GF-D8 (cell line): Measurements from ENCODE around the gene TCEAL8.
"Not testable (repeated sequence)": the region's sequence is repeated elsewhere in the genome, so short reads cannot be mapped to it uniquely, and the experiment has no call there.

Source experiments
- DNase-seq: peaks from one replicate; lab custom pipeline; 2025; lab: John Stamatoyannopoulos, UW

TCEAL8 gene, protein sequence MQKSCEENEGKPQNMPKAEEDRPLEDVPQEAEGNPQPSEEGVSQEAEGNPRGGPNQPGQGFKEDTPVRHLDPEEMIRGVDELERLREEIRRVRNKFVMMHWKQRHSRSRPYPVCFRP

GRCh38 chrX:103254921-103255493 lies at the start of gene TCEAL8:
Gene TCEAL8, minus strand, starts transcription at chrX:103255155. Its CDS starts 1,176 bp downstream, at chrX:103253979.
- no peak for DNase-seq

DNA sequence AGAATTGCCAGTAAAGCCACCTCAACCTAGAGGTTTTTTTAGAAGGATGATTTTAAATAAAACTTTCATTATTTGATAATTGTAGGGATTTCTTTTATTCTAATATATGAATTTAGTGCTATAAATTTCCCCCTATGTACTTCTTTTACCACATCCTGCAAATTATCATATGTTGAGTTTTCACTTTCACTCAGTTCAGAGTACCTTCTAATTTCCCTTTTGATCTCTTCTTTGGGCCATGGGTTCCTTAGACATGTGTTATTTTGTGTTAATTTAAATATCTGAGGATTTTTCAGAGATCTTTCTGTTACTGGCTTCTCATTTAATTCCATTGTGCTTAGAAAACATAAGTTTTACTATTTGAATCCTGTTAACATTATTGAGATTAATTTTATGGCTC lies 49.8 kb upstream of the TCEAL8 start:
- DNase-seq, result no peak

GRCh38 chrX:103293118-103293517 lies 38.2 kb upstream of the TCEAL8 start:
- no peak for DNase-seq

- no peak for DNase-seq
Measured at GRCh38 chrX:103279624-103280023, 24.7 kb upstream of the TCEAL8 start.

DNA sequence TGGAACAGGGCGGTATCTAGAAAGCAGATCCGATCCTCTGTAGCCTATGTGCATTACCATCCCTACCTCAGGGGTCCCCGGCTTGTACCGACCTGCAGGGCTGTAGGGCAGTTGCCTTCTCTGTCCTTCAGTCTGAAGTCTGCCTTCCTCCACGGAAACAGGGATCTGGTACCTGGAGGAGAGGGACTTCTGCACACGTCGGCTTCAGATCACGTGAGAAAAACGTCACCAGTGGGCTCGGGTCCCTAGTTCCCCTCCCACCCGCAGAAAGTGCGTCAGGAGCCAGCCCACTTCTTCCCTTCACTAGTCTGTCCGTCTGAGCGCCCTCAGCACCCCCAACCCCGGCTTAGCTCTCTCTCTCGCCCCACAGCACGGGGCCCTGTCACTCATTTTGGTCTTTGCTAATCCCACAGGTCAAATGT lies 21.6 kb upstream of the TCEAL8 start, which contains the start of gene TCEAL5:
TCEAL5 (minus strand) TSS at position 170 of the 422 bp plus-strand sequence. CDS start 2,187 bp downstream, outside the sequence.
- no peak for DNase-seq

- no peak for DNase-seq
Measured at GRCh38 chrX:103275947-103276567, 21.1 kb upstream of the TCEAL8 start.

- no peak for DNase-seq
Measured at GRCh38 chrX:103274284-103274683, 19.3 kb upstream of the TCEAL8 start.

DNA sequence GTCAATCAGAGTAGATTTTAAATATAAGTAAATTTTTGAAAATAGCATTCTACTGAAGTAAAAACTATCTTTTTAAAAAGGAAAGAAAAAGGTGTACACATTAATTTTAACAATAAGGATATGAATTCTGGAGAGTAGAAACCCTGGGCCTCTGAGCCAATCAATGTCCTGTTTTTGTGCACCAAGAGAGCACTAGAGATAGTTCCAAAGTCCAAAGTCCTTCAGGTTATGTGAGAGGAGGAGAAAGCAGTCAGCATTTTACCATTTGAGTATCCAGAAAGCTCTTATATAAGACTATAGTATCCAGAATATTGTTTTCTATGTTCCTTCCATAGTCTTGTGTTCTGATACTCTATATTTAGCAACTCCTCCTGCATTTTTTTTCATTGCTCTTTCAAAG lies 3.3 kb upstream of the TCEAL8 start:
- DNase-seq, result no peak

DNA sequence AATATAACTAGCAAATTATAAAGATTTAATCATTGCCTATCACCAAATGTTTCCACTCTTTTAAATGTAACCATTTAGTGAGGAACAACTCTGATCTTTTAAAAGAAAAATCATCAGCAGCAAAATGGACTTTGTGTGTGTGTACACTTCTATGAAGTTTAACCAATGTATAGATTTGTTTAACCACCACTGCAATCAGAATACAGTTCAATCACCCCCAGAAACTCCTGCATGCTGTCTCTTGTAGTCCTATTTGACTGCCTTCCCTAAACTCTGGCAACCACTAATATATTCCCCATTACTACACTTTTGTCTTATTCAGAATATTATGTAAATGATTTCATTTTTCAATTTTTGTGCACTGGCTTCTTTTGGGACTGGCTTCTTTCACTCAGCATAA lies 1.7 kb upstream of the TCEAL8 start:
- DNase-seq, result no peak

- DNase-seq, result no peak
Measured at GRCh38 chrX:103254171-103254824, 657 bp downstream of the TCEAL8 start.

DNA sequence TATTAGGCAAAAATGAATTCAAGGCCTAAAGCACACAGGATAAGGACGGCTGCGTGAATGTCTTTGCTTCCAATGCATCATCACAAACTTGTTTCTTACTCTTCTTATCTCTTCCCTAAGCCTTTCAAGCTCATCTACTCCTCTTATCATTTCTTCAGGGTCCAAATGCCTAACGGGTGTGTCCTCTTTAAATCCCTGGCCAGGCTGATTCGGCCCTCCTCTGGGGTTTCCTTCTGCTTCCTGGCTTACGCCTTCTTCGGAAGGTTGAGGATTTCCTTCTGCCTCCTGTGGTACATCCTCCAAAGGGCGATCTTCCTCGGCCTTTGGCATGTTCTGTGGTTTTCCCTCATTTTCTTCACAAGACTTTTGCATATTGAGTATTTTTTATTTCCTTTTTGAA lies 1.3 kb downstream of the TCEAL8 start:
- DNase-seq, result no peak

GRCh38 chrX:103250977-103251376 lies 4.0 kb downstream of the TCEAL8 start:
- no peak for DNase-seq

DNA sequence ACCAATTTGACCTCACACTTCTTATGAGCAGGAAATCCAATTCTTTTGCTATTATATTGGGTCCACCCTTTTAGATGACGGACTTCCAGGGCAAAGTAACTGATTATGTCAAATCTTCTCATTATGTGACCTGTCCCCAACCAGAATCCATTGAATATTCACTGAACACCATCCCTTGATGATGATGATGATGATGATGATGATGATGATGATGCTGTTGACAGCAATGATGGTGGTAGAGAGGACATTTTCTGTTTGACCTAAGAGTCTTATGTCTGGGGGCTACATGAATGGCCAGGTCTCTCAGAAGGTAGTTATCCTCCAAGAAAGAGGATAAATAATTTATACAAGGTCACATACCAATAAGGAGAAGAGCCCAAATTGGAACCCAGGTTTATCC lies 5.2 kb downstream of the TCEAL8 start:
- no peak for DNase-seq

DNA sequence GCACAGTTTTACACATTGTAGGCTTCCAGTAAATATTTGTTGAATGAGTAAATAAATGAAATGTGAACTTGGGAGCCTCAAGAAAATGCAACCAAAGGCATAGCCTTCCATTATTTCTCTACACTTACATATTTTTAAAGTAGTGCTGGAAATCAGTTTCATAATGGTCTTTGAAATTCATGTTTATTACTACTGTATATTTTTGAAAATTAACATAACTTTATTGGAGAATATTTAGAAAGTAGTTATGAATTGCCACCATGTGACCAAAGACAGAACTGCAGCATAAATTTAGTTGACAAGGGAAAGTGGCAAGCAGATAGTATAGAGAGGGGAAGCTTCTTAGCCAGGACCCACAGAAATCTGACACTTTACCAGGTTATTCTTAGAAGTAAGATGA lies 6.4 kb downstream of the TCEAL8 start:
- no peak for DNase-seq

GRCh38 chrX:103240155-103240554 lies 14.8 kb downstream of the TCEAL8 start:
- DNase-seq, result no peak

DNA sequence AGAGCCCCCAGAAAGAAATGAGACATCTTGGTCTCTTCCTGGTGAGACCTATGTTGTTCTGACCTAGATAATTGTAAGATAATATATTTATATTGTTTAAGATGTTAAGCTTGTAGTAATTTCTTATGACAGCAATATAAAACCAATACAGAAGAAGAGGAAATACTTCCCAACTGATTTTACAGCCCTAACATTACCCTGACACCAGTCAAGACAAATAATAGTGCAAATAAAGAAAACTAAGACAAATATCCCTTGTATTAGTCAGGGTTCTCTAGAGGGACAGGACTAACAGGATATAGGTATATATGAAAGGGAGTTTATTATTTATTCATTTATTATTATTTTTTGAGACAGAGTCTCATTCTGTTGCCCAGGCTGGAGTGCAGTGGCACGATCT lies 18.7 kb downstream of the TCEAL8 start:
- DNase-seq, result no peak

DNA sequence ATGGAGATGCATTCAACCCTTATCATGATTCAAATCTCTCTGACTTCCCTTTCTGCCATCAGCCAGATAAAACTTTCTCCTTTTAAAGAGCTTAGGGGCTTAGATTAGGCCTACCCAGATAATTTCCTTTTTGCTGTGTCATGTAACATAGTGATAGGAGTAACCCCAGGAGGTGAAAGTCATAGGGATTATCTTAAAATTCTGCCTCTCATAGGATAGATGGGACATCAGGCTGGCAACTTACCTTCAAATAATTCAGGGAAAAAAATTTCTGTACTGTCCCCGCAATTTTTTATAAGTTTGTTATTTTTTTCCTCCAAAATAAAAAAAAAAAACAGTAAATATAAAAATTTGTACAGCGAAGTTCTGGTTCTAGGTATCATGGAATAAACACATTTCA lies 19.3 kb downstream of the TCEAL8 start:
- DNase-seq, result not testable (repeated sequence)

GRCh38 chrX:103234869-103235268 lies 20.1 kb downstream of the TCEAL8 start:
- DNase-seq, result no peak

- no peak for DNase-seq
Measured at GRCh38 chrX:103233263-103233662, 21.7 kb downstream of the TCEAL8 start.

DNA sequence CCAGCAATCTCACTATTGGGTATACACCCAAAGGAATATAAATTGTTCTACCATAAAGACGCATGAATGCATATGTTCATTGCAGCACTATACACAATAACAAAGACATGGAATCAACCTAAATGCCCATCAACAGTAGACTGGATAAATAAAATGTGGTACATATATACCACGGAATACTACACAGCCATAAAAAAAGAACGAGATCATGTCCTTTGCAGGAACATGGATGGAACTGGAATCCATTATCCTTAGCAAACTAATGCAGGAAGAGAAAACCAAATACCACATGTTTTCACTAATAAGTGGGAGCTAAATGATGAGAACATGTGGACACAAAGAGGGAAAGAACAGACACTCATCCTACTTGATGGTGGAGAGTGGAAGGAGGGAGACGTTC lies 29.0 kb downstream of the TCEAL8 start:
- DNase-seq, result not testable (repeated sequence)

GRCh38 chrX:103220511-103221323 lies 34.2 kb downstream of the TCEAL8 start:
- DNase-seq, result no peak

GRCh38 chrX:103215425-103215991 lies 39.4 kb downstream of the TCEAL8 start:
- no peak for DNase-seq
